ENCODE measurements around the gene C16orf89. TPM values are rescaled to one million over a fixed set of nuclear protein-coding genes. Genes with fewer than 3 reads are reported as not detected.

C16orf89 gene
- total RNA-seq, 1 experiment from 2014 or later, result not detected

- no peak for DNase-seq (ENCODE audit: low read depth in 1 of 2, low spot score in 2 of 2)
- no peak overlapping the region for H3K27ac ChIP-seq
- no peaks in the 10 kb centered on the region for H3K27me3 ChIP-seq (replicated peaks)
- peaks cover 23% of the 10 kb centered on the region for H3K4me1 ChIP-seq (replicated peaks)
- H3K4me3 ChIP-seq, result no peak overlapping the region
- no peaks in the 10 kb centered on the region; the same call in 1 of the 2 replicates for H3K36me3 ChIP-seq
- no peaks in the 10 kb centered on the region for H3K9me3 ChIP-seq (replicated peaks)
These were observed 29.3 kb downstream of the C16orf89 start for GRCh38 chr16:5036228-5037156.

GRCh38 chr16:5035909-5036227, 29.9 kb downstream of the C16orf89 start:
- no peaks in the 10 kb centered on the region for H3K27me3 ChIP-seq (replicated peaks)
- H3K4me1 ChIP-seq (replicated peaks), result peaks cover 17% of the 10 kb centered on the region
- H3K4me3 ChIP-seq, result no peak overlapping the region
- DNase-seq (ENCODE audit: low read depth in 1 of 2, low spot score in 2 of 2), result no peak
- no peak overlapping the region for H3K27ac ChIP-seq
- no peaks in the 10 kb centered on the region for H3K9me3 ChIP-seq (replicated peaks)
- no peaks in the 10 kb centered on the region; the same call in 1 of the 2 replicates for H3K36me3 ChIP-seq

- Histone ChIP-seq H3K9me3 (replicated peaks) (no peaks in the 10 kb centered on the region), H3K36me3 (no peaks in the 10 kb centered on the region; the same call in 1 of the 2 replicates), H3K4me1 (replicated peaks) (peaks cover 13% of the 10 kb centered on the region), H3K27ac (no peak overlapping the region), H3K4me3 (peak overlapping the region; percentile 86), H3K27me3 (replicated peaks) (no peaks in the 10 kb centered on the region)
- no peak for DNase-seq (ENCODE audit: low read depth in 1 of 2, low spot score in 2 of 2)
These were observed 31.6 kb downstream of the C16orf89 start for GRCh38 chr16:5034167-5034523.

- Histone ChIP-seq H3K27me3 (replicated peaks) (no peaks in the 10 kb centered on the region), H3K4me3 (peak within 1 kb of the TSS; percentile 86), H3K27ac (0 out of 2 replicates have a peak within 1 kb of the TSS, but pooled peaks have one; percentile 7), H3K36me3 (no peaks in the 10 kb centered on the region; the same call in 1 of the 2 replicates), H3K4me1 (replicated peaks) (peaks cover 13% of the 10 kb centered on the region), H3K9me3 (replicated peaks) (no peaks in the 10 kb centered on the region)
- DNase-seq (ENCODE audit: low read depth in 1 of 2, low spot score in 2 of 2), result peak; percentile 85
These were observed 32.2 kb downstream of the C16orf89 start, which contains the start of gene NAGPA for GRCh38 chr16:5033256-5034166. TSS of gene NAGPA (minus strand) at chr16:5033935. CDS start at chr16:5033914, 21 bp downstream.

DNA sequence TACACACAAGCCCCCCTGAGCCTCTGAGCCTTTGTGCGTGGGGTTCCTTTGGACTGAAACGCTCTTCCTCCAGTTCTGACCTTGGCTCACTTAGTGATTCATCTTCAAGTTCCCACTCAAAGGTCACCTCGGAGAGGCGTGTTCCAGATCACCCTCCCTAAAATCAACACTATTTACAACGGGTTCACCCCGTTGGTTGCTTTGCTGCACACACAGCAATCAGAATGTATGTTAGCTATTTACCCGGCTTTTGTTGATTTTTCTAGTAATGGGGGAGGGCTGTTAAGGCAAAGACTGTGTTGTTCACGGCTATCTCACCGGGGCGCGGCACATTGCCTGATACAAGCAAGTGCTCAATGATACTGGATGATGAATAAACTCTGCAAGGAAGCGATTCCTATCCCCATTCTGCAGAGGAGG, 33.0 kb downstream of the C16orf89 start:
- no peaks in the 10 kb centered on the region for H3K27me3 ChIP-seq (replicated peaks)
- peak overlapping the region; percentile 86 for H3K4me3 ChIP-seq
- peaks cover 13% of the 10 kb centered on the region for H3K4me1 ChIP-seq (replicated peaks)
- H3K27ac ChIP-seq, result no peak overlapping the region
- no peak for DNase-seq (ENCODE audit: low read depth in 1 of 2, low spot score in 2 of 2)
- H3K9me3 ChIP-seq (replicated peaks), result no peaks in the 10 kb centered on the region
- no peaks in the 10 kb centered on the region; the same call in 1 of the 2 replicates for H3K36me3 ChIP-seq

- DNase-seq (ENCODE audit: low read depth in 1 of 2, low spot score in 2 of 2), result no peak
- H3K27ac ChIP-seq, result no peak overlapping the region
- H3K36me3 ChIP-seq, result no peaks in the 10 kb centered on the region; the same call in 1 of the 2 replicates
- H3K27me3 ChIP-seq (replicated peaks), result no peaks in the 10 kb centered on the region
- H3K4me3 ChIP-seq, result no peak overlapping the region
- peaks cover 13% of the 10 kb centered on the region for H3K4me1 ChIP-seq (replicated peaks)
- H3K9me3 ChIP-seq (replicated peaks), result no peaks in the 10 kb centered on the region
These were observed 34.2 kb downstream of the C16orf89 start for GRCh38 chr16:5031601-5032000.

DNA sequence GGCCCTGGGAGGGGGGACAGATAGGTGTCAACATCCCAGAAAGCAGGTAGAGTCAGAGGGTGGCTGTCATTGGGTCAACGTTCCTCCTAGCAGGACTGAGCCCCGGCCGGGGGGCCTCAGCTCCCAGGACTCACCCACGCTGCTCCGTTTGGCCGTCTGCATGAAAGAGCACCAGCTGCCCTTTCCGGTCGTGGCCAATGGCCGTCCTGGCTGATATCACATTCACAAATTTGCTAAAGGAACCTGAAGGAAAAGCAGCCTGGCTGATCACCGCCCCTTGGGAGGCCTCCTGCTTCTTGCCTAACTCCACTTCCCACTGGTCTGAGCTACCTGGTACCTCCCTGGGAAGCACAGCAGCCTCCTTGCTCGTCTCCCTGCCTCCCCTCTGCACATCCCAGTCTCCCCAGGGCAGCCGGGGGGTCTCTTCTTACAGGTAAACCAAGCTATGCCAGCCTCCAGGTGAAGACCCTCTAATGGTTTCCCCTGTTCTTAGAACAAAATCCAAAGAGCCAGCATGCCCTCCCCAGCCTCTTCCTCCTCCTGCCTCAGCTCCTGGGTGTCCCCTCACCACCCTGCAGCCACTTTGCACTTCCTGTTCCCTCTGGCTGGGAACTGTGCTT, 35.4 kb downstream of the C16orf89 start:
- H3K4me1 ChIP-seq (replicated peaks), result peaks cover 13% of the 10 kb centered on the region
- no peaks in the 10 kb centered on the region for H3K9me3 ChIP-seq (replicated peaks)
- H3K27ac ChIP-seq, result no peak overlapping the region
- DNase-seq (ENCODE audit: low read depth in 1 of 2, low spot score in 2 of 2), result no peak
- H3K27me3 ChIP-seq (replicated peaks), result no peaks in the 10 kb centered on the region
- no peaks in the 10 kb centered on the region; the same call in 1 of the 2 replicates for H3K36me3 ChIP-seq
- H3K4me3 ChIP-seq, result no peak overlapping the region

- peaks cover 10% of the 10 kb centered on the region for H3K4me1 ChIP-seq (replicated peaks)
- no peaks in the 10 kb centered on the region; the same call in 1 of the 2 replicates for H3K36me3 ChIP-seq
- DNase-seq (ENCODE audit: low read depth in 1 of 2, low spot score in 2 of 2), result no peak
- H3K27ac ChIP-seq, result no peak overlapping the region
- no peaks in the 10 kb centered on the region for H3K9me3 ChIP-seq (replicated peaks)
- H3K4me3 ChIP-seq, result no peak overlapping the region
- no peaks in the 10 kb centered on the region for H3K27me3 ChIP-seq (replicated peaks)
These were observed 36.7 kb downstream of the C16orf89 start for GRCh38 chr16:5028950-5029475.

DNA sequence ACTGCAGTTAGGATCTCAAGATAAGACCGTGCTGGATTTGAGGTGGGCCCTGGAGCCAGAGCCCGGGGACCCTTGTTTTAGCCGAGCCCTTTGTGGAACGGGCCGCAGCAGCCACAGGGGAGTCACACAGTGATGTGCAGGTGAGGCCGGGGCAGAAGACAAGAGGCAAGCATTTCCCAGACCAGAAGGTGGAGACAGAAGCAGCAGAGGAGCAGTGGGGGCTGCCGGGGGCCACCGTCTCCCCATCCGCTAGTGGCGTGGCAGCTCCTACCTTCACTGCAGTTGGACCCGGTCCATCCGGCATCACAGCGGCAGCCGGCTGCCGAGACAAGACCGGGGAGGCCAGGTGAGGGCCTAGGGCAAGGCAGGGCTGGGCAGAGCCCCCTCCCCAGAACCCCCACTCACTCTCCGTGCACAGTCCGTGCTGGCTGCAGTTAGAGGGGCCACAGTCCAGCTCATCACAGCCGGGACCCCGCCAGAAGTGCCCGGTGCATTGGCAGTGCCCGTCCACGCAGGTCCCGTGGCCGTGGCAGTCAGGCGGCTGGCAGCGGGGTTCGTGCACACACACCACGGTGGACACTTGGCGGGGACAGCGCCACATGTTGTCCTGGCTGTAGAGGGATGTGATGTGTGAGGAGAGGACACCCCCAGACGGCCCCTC, 38.1 kb downstream of the C16orf89 start:
- H3K27me3 ChIP-seq (replicated peaks), result no peaks in the 10 kb centered on the region
- H3K36me3 ChIP-seq, result no peaks in the 10 kb centered on the region
- no peak for DNase-seq (ENCODE audit: low read depth in 1 of 2, low spot score in 2 of 2)

GRCh38 chr16:5027086-5027485, 38.7 kb downstream of the C16orf89 start:
- Histone ChIP-seq H3K4me1 (replicated peaks) (no peaks in the 10 kb centered on the region), H3K4me3 (no peak overlapping the region), H3K27ac (no peak overlapping the region), H3K27me3 (replicated peaks) (no peaks in the 10 kb centered on the region), H3K36me3 (no peaks in the 10 kb centered on the region), H3K9me3 (replicated peaks) (no peaks in the 10 kb centered on the region)
- DNase-seq (ENCODE audit: low read depth in 1 of 2, low spot score in 2 of 2), result no peak

More for the DNA sequence above, 38.1 kb downstream of the C16orf89 start:
- no peak overlapping the region for H3K27ac ChIP-seq
- H3K4me1 ChIP-seq (replicated peaks), result peaks cover 2% of the 10 kb centered on the region
- no peaks in the 10 kb centered on the region for H3K9me3 ChIP-seq (replicated peaks)
- H3K4me3 ChIP-seq, result no peak overlapping the region

DNA sequence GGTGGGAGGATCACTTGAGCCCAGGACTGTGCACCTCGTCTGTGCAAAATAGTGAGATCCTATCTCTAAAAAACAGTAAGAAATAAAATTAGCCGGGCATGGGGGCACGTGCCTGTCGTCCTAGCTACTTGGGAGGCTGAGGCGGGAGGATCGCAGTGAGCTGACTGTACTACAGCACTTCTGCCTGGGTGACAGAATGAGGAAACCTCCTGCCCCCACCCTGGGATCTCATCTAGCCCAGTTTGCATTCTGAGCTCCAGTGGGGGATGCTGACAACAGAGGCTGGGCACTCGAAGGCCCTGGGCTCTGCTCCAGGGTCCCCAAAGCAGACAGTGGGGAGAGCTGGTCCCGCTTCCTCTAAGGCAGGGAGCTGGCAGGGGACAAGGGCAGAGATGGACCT, 39.1 kb downstream of the C16orf89 start:
- Histone ChIP-seq H3K27ac (no peak overlapping the region), H3K4me3 (no peak overlapping the region)
- no peak for DNase-seq (ENCODE audit: low read depth in 1 of 2, low spot score in 2 of 2)

GRCh38 chr16:5025171-5025632, 40.6 kb downstream of the C16orf89 start:
- H3K4me3 ChIP-seq, result no peak overlapping the region
- no peaks in the 10 kb centered on the region for H3K27me3 ChIP-seq (replicated peaks)
- H3K27ac ChIP-seq, result no peak overlapping the region
- no peaks in the 10 kb centered on the region for H3K36me3 ChIP-seq
- no peaks in the 10 kb centered on the region for H3K9me3 ChIP-seq (replicated peaks)
- no peaks in the 10 kb centered on the region for H3K4me1 ChIP-seq (replicated peaks)
- no peak for DNase-seq (ENCODE audit: low read depth in 1 of 2, low spot score in 2 of 2)

More for the DNA sequence above, 39.1 kb downstream of the C16orf89 start:
- Histone ChIP-seq H3K27me3 (replicated peaks) (no peaks in the 10 kb centered on the region), H3K4me1 (replicated peaks) (no peaks in the 10 kb centered on the region), H3K9me3 (replicated peaks) (no peaks in the 10 kb centered on the region), H3K36me3 (no peaks in the 10 kb centered on the region)

DNA sequence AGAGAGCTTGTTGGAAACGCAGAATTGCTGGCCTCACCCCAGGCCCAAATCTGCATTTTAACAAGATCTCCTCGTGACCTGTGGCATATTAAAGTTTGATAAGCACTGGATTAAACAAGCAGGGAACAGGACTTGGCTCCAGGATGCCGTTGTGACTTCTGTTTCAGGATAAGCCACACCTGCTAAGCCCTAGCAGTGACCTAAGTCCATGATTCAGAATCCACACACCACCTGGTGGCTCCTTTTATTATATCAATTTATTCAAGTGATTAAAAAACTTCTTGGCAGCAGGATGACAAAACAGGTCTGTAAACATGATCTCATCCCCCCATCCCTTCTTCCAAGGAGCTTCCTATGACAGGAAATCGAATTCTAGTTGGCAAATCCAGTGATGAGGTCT, 41.1 kb downstream of the C16orf89 start:
- H3K36me3 ChIP-seq, result no peaks in the 10 kb centered on the region
- H3K27me3 ChIP-seq (replicated peaks), result no peaks in the 10 kb centered on the region
- no peak overlapping the region for H3K4me3 ChIP-seq
- H3K27ac ChIP-seq, result no peak overlapping the region
- H3K4me1 ChIP-seq (replicated peaks), result no peaks in the 10 kb centered on the region
- DNase-seq (ENCODE audit: low read depth in 1 of 2, low spot score in 2 of 2), result no peak
- H3K9me3 ChIP-seq (replicated peaks), result no peaks in the 10 kb centered on the region
